ENCODE results near the gene TMEM174.

The TMEM174 gene

DNA sequence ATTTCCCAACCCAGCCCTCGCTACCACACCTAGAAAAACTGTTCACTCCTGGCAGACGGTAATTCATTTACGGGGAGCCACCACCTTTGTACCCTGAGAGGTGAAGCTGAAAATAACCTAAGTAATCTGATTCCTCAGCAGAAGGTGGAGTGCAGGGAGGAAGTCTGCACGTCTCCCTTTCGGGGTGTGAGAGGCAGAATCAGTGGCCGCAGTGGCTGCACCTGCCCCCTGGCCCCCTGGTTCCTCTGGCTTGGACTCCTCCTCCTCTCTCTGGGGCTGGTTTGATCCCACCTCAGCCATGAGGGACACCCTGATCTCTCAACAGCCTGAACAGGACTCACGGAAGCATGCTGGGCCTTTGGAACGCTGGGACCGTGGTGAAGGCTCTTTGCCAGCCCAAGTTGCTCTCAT is 10.5 kb downstream of the TMEM174 start:
- H3K27ac ChIP-seq (replicated peaks; ENCODE audit: low read length) = no peak overlapping the region
- no peak overlapping the region for H3K4me2 ChIP-seq (ENCODE audit: insufficient read depth, low read length, poor library complexity, severe bottlenecking)
- no peak overlapping the region for H4K91ac ChIP-seq (ENCODE audit: low read depth, low read length, poor library complexity)
- no peaks in the 10 kb centered on the region for H3K36me3 ChIP-seq (replicated peaks in 1 of 2; ENCODE audit: control insufficient read depth in 2 of 2, insufficient read depth in 2 of 2, low read length in 2 of 2)
- H3K9me3 ChIP-seq (replicated peaks in 1 of 2; ENCODE audit: control insufficient read depth in 2 of 2, insufficient read depth in 1 of 2, low read depth in 1 of 2, low read length in 2 of 2) = peaks cover 0 to 6% of the 10 kb centered on the region in 2 donors
- H2BK12ac ChIP-seq (ENCODE audit: low read length) = no peak overlapping the region
- no CpG with 5 or more reads among the region's 9 CpGs for WGBS, 2 donors (ENCODE audit: extremely low coverage in 2 of 2, insufficient read length in 2 of 2, insufficient replicate concordance in 1 of 2)
- no peak overlapping the region for H3K23ac ChIP-seq (ENCODE audit: low read depth, low read length, poor library complexity)
- no peak overlapping the region for H2AFZ ChIP-seq (ENCODE audit: low read length)
- no peak overlapping the region for H2BK120ac ChIP-seq (ENCODE audit: low read depth, low read length)
- no peak overlapping the region for H2AK5ac ChIP-seq (ENCODE audit: low read depth, low read length)
- no peaks in the 10 kb centered on the region for H3K79me1 ChIP-seq (ENCODE audit: low read depth, low read length)
- no peak overlapping the region for H3K9ac ChIP-seq (ENCODE audit: low read depth, low read length, poor library complexity)
- H3K4me1 ChIP-seq (ENCODE audit: control insufficient read depth in 2 of 2, insufficient read depth in 1 of 2, low read depth in 1 of 2, low read length in 2 of 2) = no peaks in the 10 kb centered on the region
- H4K8ac ChIP-seq (ENCODE audit: low read depth, low read length) = no peak overlapping the region
- H3K18ac ChIP-seq (ENCODE audit: low read length) = no peak overlapping the region
- H3K4me3 ChIP-seq (ENCODE audit: low read length in 2 of 2) = no peak overlapping the region
- H3K4ac ChIP-seq (ENCODE audit: low read length) = no peak overlapping the region
- H2BK5ac ChIP-seq (ENCODE audit: low read length) = no peak overlapping the region
- H3K14ac ChIP-seq (ENCODE audit: low read length) = no peak overlapping the region
- H3K27me3 ChIP-seq (ENCODE audit: control insufficient read depth in 3 of 3, insufficient read depth in 3 of 3, low read depth in 1 of 3, low read length in 3 of 3) = no peaks in the 10 kb centered on the region
- DNase-seq (ENCODE audit: low spot score) = no peak
- H2BK15ac ChIP-seq (ENCODE audit: low read length) = no peak overlapping the region

DNA sequence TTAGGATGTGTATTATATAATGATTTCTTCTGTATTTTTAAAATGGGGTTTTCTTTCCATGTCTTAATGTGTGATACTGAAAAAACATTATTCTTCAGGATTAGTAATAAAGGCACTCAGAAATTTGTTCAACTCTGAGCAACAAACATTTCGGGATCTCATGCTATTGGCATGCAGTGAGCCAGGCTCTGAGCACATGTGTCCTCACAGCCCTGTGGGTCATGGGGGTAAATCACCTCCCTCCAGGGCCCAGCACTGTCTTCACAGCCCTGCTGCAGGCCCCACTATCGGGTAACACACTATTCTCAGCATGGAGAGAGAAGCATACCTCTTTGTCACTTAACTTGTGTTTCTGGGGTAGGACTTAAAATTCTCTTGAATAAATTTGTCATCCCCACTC is 14.0 kb downstream of the TMEM174 start:
- WGBS, 2 donors (ENCODE audit: extremely low coverage in 2 of 2, insufficient read length in 2 of 2, insufficient replicate concordance in 1 of 2) = no CpG with 5 or more reads among the region's 2 CpGs
- no peaks in the 10 kb centered on the region for H3K27me3 ChIP-seq (ENCODE audit: control insufficient read depth in 3 of 3, insufficient read depth in 3 of 3, low read depth in 1 of 3, low read length in 3 of 3)

DNA sequence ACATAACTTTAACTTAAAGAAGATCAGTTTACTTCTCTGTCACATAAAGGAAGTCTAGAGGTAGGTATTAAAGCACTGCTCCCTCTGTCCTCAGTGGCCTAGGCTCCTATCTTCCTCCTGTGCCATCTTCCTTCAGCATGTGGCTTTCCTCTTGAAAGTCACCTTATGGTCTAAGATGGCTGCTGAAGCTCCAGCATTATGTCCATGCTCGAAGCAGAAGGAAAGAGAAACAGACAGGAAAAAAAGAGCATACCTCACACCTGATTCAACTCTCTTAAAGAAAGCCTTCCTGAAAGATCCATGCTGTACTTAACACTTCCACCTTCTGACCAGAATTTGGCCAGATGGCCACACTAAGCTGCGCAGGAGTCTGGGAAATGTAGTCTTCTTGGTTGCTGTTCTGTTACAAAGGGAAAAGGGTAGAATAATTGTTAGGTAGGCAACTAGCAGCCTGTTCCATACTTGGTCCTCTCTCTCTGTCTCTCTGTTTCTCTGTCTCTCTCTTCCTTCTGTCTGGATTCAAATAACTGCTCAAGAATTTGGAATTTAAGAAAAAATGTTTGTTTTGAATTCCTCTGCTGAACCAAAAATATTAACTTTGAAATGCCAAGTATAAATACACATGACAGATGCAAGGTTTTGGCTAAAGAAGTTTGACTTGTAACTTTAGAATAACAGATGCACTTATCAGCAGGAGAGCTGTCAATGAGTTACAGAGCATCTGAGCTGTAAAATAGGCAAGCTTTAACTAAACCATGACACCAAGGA is 16.0 kb downstream of the TMEM174 start:
- no peaks in the 10 kb centered on the region for H3K27me3 ChIP-seq (ENCODE audit: control insufficient read depth in 3 of 3, insufficient read depth in 3 of 3, low read depth in 1 of 3, low read length in 3 of 3)
- H3K9ac ChIP-seq (ENCODE audit: low read depth, low read length, poor library complexity) = no peak overlapping the region
- H3K9me3 ChIP-seq (replicated peaks in 1 of 2; ENCODE audit: control insufficient read depth in 2 of 2, insufficient read depth in 1 of 2, low read depth in 1 of 2, low read length in 2 of 2) = peaks cover 0 to 6% of the 10 kb centered on the region in 2 donors
- no peaks in the 10 kb centered on the region for H3K36me3 ChIP-seq (replicated peaks in 1 of 2; ENCODE audit: control insufficient read depth in 2 of 2, insufficient read depth in 2 of 2, low read length in 2 of 2)
- H4K91ac ChIP-seq (ENCODE audit: low read depth, low read length, poor library complexity) = no peak overlapping the region
- no peak overlapping the region for H3K18ac ChIP-seq (ENCODE audit: low read length)
- no peak overlapping the region for H3K4me3 ChIP-seq (ENCODE audit: low read length in 2 of 2)
- no peaks in the 10 kb centered on the region for H3K4me1 ChIP-seq (ENCODE audit: control insufficient read depth in 2 of 2, insufficient read depth in 1 of 2, low read depth in 1 of 2, low read length in 2 of 2)
- H3K79me1 ChIP-seq (ENCODE audit: low read depth, low read length) = no peaks in the 10 kb centered on the region
- H2BK120ac ChIP-seq (ENCODE audit: low read depth, low read length) = no peak overlapping the region
- WGBS, 2 donors (ENCODE audit: extremely low coverage in 2 of 2, insufficient read length in 2 of 2, insufficient replicate concordance in 1 of 2) = no CpG with 5 or more reads among the region's 2 CpGs
- no peak overlapping the region for H2AK5ac ChIP-seq (ENCODE audit: low read depth, low read length)
- no peak overlapping the region for H3K27ac ChIP-seq (replicated peaks; ENCODE audit: low read length)
- H2AFZ ChIP-seq (ENCODE audit: low read length) = no peak overlapping the region
- no peak overlapping the region for H3K4ac ChIP-seq (ENCODE audit: low read length)
- no peak overlapping the region for H2BK15ac ChIP-seq (ENCODE audit: low read length)
- no peak overlapping the region for H2BK12ac ChIP-seq (ENCODE audit: low read length)
- no peak overlapping the region for H3K4me2 ChIP-seq (ENCODE audit: insufficient read depth, low read length, poor library complexity, severe bottlenecking)
- no peak overlapping the region for H4K8ac ChIP-seq (ENCODE audit: low read depth, low read length)
- H2BK5ac ChIP-seq (ENCODE audit: low read length) = no peak overlapping the region
- no peak overlapping the region for H3K23ac ChIP-seq (ENCODE audit: low read depth, low read length, poor library complexity)
- no peak for DNase-seq (ENCODE audit: low spot score)
- H3K14ac ChIP-seq (ENCODE audit: low read length) = no peak overlapping the region

More for the DNA sequence above, 14.0 kb downstream of the TMEM174 start:
- H2AK5ac ChIP-seq (ENCODE audit: low read depth, low read length) = no peak overlapping the region
- H3K23ac ChIP-seq (ENCODE audit: low read depth, low read length, poor library complexity) = no peak overlapping the region
- H3K18ac ChIP-seq (ENCODE audit: low read length) = no peak overlapping the region
- H3K4me2 ChIP-seq (ENCODE audit: insufficient read depth, low read length, poor library complexity, severe bottlenecking) = no peak overlapping the region
- no peak overlapping the region for H4K91ac ChIP-seq (ENCODE audit: low read depth, low read length, poor library complexity)
- H3K36me3 ChIP-seq (replicated peaks in 1 of 2; ENCODE audit: control insufficient read depth in 2 of 2, insufficient read depth in 2 of 2, low read length in 2 of 2) = no peaks in the 10 kb centered on the region
- H3K27ac ChIP-seq (replicated peaks; ENCODE audit: low read length) = no peak overlapping the region
- H3K4me3 ChIP-seq (ENCODE audit: low read length in 2 of 2) = no peak overlapping the region
- H2BK12ac ChIP-seq (ENCODE audit: low read length) = no peak overlapping the region
- H3K9me3 ChIP-seq (replicated peaks in 1 of 2; ENCODE audit: control insufficient read depth in 2 of 2, insufficient read depth in 1 of 2, low read depth in 1 of 2, low read length in 2 of 2) = peaks cover 0 to 6% of the 10 kb centered on the region in 2 donors
- H3K9ac ChIP-seq (ENCODE audit: low read depth, low read length, poor library complexity) = no peak overlapping the region
- no peak overlapping the region for H4K8ac ChIP-seq (ENCODE audit: low read depth, low read length)
- no peak overlapping the region for H2AFZ ChIP-seq (ENCODE audit: low read length)
- H2BK120ac ChIP-seq (ENCODE audit: low read depth, low read length) = no peak overlapping the region
- no peaks in the 10 kb centered on the region for H3K4me1 ChIP-seq (ENCODE audit: control insufficient read depth in 2 of 2, insufficient read depth in 1 of 2, low read depth in 1 of 2, low read length in 2 of 2)
- H3K4ac ChIP-seq (ENCODE audit: low read length) = no peak overlapping the region
- H3K14ac ChIP-seq (ENCODE audit: low read length) = no peak overlapping the region
- H3K79me1 ChIP-seq (ENCODE audit: low read depth, low read length) = no peaks in the 10 kb centered on the region
- no peak overlapping the region for H2BK15ac ChIP-seq (ENCODE audit: low read length)
- H2BK5ac ChIP-seq (ENCODE audit: low read length) = no peak overlapping the region
- no peak for DNase-seq (ENCODE audit: low spot score)

DNA sequence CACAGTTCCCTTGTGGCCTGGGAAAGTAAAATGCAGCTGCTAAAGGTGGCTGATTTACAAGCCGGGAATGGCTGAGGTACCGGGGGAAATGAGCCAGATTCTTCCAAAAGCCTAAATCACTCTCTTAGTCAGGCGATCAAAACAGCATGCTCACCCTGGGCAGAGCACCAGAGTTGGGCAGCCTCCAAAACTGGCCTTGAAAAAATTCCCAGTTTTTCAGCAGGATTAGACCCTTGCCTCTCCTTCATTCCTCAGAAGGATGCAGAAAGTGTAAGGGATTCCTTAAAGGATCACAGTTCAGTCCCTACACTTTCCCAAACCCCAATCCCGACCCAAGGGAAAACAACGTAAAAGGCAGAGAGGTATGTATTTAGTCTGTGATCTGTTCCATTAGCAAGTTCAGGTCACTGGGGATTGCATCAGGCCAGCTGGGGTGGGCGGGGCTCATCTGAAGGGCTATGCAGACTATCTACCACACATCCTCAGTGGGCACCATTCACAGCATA is 16.9 kb downstream of the TMEM174 start:
- DNase-seq (ENCODE audit: low spot score) = no peak
- no peak overlapping the region for H3K23ac ChIP-seq (ENCODE audit: low read depth, low read length, poor library complexity)

More for the DNA sequence above, 16.9 kb downstream of the TMEM174 start:
- peaks cover 0 to 3% of the 10 kb centered on the region in 2 donors for H3K9me3 ChIP-seq (replicated peaks in 1 of 2; ENCODE audit: control insufficient read depth in 2 of 2, insufficient read depth in 1 of 2, low read depth in 1 of 2, low read length in 2 of 2)
- H2BK12ac ChIP-seq (ENCODE audit: low read length) = no peak overlapping the region
- H3K36me3 ChIP-seq (replicated peaks in 1 of 2; ENCODE audit: control insufficient read depth in 2 of 2, insufficient read depth in 2 of 2, low read length in 2 of 2) = no peaks in the 10 kb centered on the region
- no peak overlapping the region for H4K8ac ChIP-seq (ENCODE audit: low read depth, low read length)
- H3K4me3 ChIP-seq (ENCODE audit: low read length in 2 of 2) = no peak overlapping the region
- no peak overlapping the region for H3K9ac ChIP-seq (ENCODE audit: low read depth, low read length, poor library complexity)
- H2AK5ac ChIP-seq (ENCODE audit: low read depth, low read length) = no peak overlapping the region
- no peak overlapping the region for H4K91ac ChIP-seq (ENCODE audit: low read depth, low read length, poor library complexity)
- no peak overlapping the region for H3K4ac ChIP-seq (ENCODE audit: low read length)
- H3K4me1 ChIP-seq (ENCODE audit: control insufficient read depth in 2 of 2, insufficient read depth in 1 of 2, low read depth in 1 of 2, low read length in 2 of 2) = no peaks in the 10 kb centered on the region
- H3K14ac ChIP-seq (ENCODE audit: low read length) = no peak overlapping the region
- H3K27ac ChIP-seq (replicated peaks; ENCODE audit: low read length) = no peak overlapping the region
- no peak overlapping the region for H3K4me2 ChIP-seq (ENCODE audit: insufficient read depth, low read length, poor library complexity, severe bottlenecking)
- WGBS, 2 donors (ENCODE audit: extremely low coverage in 2 of 2, insufficient read length in 2 of 2, insufficient replicate concordance in 1 of 2) = no CpG with 5 or more reads among the region's 6 CpGs
- no peaks in the 10 kb centered on the region for H3K27me3 ChIP-seq (ENCODE audit: control insufficient read depth in 3 of 3, insufficient read depth in 3 of 3, low read depth in 1 of 3, low read length in 3 of 3)
- H2BK15ac ChIP-seq (ENCODE audit: low read length) = no peak overlapping the region
- H2BK120ac ChIP-seq (ENCODE audit: low read depth, low read length) = no peak overlapping the region
- H2BK5ac ChIP-seq (ENCODE audit: low read length) = no peak overlapping the region
- no peak overlapping the region for H3K18ac ChIP-seq (ENCODE audit: low read length)
- no peaks in the 10 kb centered on the region for H3K79me1 ChIP-seq (ENCODE audit: low read depth, low read length)
- no peak overlapping the region for H2AFZ ChIP-seq (ENCODE audit: low read length)
